Stimulated activated CD4-positive, alpha-beta T cell treated with anti-CD3 and anti-CD28 coated beads, Interleukin-1b, Interleukin-23, amount 100 ng/mL, for 4 hours (primary cell): ENCODE measurements around the gene TLR10.

ENCODE experiments used
- DNase-seq, 2 donors: peaks; one replicate each; pipeline ENCODE4 v3.0.0-alpha.2; 2020; ENCODE audit warnings: low read depth in 2 of 2

Gene TLR10

GRCh38 chr4:38730830-38731646 is 51.8 kb downstream of the TLR10 start:
- peak; percentile 78 to 85 for DNase-seq

GRCh38 chr4:38730493-38730829 is 52.3 kb downstream of the TLR10 start:
- no peak for DNase-seq

- no peak for DNase-seq
Observed at GRCh38 chr4:38728631-38729141, 54.1 kb downstream of the TLR10 start.

GRCh38 chr4:38724475-38724808 is 58.3 kb downstream of the TLR10 start:
- DNase-seq, result no peak

GRCh38 chr4:38723726-38724474 is 58.9 kb downstream of the TLR10 start:
- DNase-seq, result no peak

GRCh38 chr4:38723114-38723513 is 59.7 kb downstream of the TLR10 start:
- no peak for DNase-seq
